ENCODE data around the gene FBXO5.
"Not testable (repeated sequence)": the region's sequence is repeated elsewhere in the genome, so short reads cannot be mapped to it uniquely, and the experiment has no call there.

Gene FBXO5

GRCh38 chr6:152986978-152987377 lies 4.1 kb upstream of the FBXO5 start:
- no peak for DNase-seq

GRCh38 chr6:152985300-152985699 lies 2.5 kb upstream of the FBXO5 start:
- not testable (repeated sequence) for DNase-seq

GRCh38 chr6:152984513-152984872 lies 1.7 kb upstream of the FBXO5 start:
- DNase-seq: no peak

- peak; percentile 77 for DNase-seq
These were observed 1.0 kb upstream of the FBXO5 start for GRCh38 chr6:152983637-152984512.

DNA sequence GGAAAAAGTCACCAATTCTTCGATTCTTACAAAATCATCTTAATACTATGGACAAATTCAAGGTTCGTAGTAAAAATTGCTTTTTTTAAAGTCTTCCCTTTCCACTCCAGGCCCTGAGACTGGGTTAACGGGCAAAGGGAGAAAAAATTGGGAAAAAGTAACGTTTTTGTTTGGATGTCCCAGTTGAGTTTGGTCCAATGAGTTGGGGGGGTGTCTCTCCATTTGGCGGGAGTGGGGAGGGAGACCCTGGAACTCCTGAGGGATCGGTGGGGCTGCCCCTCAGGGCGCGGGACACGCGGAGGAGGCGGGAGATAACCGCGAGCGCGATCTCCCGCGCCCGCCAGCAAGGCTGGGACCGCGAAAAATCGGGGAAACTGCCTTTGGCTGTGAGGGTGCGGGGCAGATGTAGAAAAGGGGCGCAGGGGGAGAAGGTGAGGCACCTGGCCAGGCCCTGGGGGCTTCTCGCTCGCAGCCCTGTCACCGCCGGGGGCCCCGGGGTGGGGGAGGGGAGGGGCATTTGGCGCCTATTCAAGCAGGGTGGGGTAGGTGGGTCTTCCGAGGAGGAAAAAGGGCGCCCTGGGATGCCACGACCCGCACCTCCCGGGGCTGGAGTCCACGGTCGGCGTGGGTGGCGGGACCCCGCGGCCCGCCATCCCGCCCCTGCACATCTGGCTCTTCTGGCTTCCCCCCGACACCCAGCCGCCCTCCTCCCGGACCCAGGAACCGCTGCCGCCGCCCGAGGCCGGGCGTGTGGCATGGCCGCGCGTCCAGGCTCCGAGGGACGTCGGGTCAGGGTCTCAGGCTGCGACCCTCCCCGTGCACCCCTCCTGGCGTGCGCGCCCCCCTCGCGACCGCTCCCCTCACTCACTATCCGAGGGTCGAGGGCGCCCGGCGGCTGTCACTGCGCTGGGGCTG lies 595 bp downstream of the FBXO5 start:
- no peak for DNase-seq

DNA sequence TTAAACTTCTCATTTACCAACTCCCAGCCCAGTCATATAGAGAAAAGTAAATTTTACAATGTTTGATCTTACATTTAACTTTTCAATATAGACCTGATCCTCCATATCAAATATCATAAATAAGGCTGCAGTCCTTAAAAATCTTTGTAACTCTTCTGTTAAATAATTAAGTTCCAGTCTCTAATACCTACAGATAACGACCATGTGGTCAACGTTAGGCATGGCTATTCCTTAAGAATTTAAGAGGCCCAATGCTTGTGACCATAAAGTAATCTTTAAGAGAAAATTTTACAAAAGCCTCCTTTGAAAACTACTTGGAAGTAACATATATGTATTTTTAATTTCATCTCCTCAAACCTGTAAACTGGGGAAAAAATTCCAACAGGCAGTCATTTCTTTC lies 1.6 kb downstream of the FBXO5 start:
- DNase-seq: no peak

DNA sequence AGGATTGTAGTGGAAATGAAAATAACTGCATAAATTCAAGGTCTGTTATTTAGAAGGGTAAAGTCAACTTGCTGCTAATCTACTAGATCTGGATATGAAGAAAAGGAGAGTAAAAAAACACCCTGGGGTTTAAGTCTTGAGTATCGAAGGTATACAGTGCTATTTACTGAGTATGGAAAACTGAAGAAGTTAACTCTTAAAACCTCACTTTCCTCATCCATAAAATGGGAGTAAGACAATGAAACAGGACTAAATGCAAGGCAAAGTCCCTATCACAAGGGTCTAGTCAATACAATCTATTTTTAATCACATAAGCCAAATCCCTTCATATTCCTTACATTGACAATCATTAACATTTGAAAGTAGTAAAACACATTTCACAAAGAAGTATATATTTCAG lies 2.2 kb downstream of the FBXO5 start:
- no peak for DNase-seq

- DNase-seq: no peak
These were observed 3.7 kb downstream of the FBXO5 start for GRCh38 chr6:152979116-152979515.

GRCh38 chr6:152978058-152978457 lies 4.8 kb downstream of the FBXO5 start:
- peak; percentile 59 for DNase-seq

DNA sequence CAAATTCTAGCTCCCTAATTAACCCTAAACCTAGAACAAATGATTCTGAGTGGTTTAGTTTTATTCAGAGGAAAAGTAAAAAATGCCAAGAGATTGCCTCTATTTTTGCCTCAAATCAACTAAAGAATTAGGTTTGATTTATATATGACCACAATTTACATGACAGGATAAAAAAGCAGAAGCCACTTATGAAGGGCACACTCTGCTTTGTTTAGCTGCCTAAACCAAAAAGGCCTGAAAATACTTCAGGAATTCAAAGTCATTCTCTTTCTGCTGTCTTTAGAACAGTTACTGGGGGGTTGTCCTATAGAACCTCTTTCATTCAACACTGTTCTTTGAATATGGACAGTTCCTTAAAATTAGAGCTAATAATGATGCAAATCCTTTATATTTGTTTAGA lies 5.3 kb downstream of the FBXO5 start:
- no peak for DNase-seq

DNA sequence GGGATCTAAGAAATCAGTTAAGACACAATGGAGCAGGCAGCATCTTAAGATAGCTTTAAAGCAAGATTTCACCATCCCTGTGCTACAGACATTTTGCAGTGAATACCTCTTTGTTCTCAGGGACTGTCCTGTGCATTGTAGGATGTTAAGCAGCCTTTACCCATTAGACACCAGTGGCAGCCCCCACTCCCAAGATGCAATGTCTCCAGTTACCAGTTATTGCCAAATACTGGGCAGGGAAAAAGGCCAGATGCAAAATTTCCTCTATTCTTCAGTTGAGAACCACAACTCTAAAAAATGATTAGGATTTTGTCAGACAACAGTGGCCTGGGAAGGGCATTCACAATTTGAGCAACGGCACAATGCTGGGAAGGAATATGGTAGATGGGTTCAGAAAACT lies 6.1 kb downstream of the FBXO5 start:
- DNase-seq: no peak

DNA sequence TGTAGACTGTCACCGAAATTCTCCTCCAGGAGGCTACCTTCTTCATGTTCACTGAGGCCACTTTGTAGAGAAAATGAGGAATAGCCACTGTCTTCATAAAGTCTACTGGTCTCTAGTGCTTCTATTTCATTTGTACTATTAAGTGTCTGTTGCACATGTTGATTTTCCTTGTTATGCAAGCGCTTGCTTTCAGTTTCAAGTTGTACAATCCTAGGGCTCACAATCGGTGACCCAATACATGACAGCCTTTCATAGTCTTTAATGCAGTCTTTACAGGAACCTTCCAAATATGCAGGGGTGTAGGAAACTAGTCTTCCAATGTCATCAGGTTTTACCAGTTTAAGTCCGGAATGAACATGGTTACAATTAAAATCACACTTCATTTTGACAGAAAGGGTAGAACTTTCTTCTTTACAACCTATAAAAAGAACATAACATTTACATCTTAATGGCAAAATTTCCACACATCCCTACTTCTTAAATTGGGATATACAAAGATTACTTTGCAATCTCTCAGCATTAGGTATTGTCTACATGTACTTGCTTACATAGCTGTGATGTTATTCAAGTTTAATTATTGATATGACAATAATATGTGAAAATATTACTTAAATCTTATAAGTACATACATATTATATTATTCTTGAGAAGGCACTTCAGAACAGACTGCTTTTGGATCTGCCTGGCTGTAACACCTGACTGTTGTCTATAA lies 7.5 kb downstream of the FBXO5 start:
- DNase-seq: no peak

DNA sequence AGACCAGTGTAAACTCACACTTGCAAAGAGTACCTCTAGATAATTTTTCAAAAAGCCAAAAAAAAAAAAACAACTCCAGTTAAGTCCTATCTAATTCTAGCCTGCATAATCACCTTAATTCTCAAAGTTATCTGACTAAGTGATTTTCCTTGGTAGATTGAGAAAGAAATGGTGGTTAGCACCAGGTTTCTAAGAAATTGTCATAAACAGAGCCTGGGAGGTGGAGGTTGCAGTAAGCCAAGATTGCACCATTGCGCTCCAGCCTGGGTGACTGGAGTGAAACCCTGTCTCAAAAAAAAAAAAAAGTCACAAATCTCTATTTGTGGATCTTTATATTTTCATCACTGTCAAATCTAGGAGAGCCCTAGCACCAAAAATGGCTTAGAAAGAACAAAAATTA lies 8.9 kb downstream of the FBXO5 start:
- no peak for DNase-seq

DNA sequence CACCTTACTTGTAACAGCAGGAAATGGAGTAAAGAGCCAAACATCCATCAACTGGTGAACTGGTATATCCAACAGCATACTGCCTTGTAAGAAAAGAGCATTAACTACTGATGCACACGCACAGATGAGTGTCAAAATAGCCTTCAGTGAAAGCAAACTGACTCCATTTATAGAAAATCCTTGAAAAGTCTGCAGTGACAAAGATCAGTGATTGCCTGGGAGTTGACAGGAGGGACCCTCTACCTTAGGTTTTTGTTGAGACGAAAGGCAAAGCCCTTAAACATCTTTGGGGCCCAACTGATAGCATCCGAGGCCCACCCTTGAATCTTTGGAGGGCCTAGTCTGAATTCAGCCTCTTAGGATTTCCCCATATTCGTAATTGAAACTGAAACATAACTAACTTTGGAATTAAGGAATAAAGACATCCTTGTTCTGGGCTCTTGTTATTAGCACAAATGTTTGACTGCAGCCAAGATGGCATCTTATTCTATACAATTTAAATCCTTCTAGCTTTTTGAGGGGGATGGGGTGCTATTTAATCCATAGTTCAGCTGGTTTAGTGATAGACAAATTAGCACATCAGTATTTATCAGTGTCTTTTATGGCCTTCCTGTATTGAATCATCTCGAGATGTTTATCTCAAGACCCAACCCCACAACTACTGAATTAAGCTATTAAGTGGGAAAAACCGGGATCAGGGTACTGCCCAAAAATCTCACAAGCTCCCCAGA lies 13.0 kb downstream of the FBXO5 start:
- no peak for DNase-seq

- DNase-seq: not testable (repeated sequence)
These were observed 16.5 kb downstream of the FBXO5 start for GRCh38 chr6:152966168-152966894.

DNA sequence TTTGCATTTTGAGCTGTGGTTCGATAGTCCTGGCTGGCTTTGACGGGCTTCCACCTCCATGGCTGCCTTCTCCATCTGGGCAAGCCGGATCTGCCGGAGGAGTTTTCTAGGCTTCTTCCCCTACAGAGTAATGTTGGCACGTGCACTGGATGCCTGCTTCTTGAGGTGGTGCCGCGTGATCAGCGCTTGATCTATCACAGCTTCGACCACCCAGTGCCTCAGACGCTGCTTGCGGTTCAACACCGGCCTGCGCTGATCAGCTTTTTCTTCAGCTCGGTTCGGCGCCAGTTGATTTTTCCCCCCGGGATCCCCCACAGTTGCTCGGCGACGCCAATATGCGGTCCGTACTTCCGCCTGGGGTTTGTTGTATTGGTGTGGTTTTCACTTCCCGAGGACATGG lies 23.5 kb downstream of the FBXO5 start:
- DNase-seq: no peak

DNA sequence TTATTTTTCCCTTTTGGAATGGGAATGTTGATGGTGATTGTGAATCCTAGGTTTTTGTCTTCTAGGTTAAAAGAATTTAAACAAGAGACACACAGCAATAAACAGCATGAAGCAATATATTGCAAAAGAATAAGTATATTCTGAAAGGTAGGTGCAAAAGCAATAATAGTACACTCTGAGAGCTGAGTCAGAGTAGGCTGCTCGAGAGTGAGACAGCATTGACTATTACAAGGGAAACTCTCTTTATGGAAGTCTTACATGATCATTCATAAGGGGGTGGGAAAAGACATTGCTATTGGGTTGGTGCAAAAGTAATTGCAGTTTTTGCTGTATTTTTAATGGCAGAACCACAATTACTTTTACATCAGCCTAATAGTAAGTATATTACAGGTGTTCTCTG lies 25.0 kb downstream of the FBXO5 start:
- DNase-seq: no peak

- no peak for DNase-seq
These were observed 28.4 kb downstream of the FBXO5 start for GRCh38 chr6:152954443-152954842.

DNA sequence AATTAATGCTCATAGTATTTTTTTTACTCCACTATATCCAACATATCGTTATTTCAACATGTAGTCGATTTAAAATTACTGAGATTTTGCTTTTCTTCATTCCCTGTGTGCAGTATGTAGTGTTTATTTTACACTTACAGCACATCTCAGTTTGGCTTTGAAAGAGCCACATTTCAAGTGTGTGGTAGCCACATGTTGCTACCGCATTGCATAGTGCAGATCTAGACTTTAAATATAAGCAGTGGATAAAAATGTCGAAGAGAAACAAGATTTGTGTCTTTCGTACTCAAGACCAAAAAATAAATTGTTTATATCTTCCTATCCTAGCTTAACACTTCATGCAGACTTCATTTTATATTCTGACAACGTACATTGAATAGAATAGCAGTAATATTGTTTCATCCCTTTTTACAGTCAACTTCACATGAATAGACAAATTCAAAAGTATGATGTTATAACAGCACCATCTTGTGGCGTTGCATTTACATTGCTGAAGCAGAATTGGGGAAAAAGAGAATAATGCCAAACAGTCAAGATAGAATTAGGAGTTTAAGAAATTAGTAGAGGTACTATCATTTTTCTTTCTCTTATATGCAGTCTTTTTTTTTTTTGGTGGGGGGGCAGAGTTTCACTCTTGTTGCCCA lies 29.9 kb downstream of the FBXO5 start:
- peak; percentile 32 for DNase-seq

- peak; percentile 63 for DNase-seq
These were observed 30.8 kb downstream of the FBXO5 start for GRCh38 chr6:152952045-152952444.

DNA sequence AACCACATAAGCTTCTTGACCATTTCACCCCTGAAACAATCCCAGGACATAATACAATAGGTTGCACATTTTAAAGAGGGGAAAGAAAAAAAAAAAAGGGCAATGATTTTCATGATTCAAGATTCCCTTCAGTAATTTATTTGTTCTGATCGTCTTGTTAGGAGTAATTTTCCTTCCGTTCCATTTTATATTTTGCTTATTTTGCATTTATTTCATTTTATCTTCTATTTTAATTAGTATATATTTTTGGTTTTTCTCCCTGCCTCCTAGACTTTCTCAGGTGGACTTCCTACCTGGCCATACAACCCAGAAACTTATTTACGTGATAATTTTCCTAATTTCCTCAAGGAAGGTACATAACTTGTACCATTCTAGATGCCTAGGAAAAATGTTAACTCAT lies 32.6 kb downstream of the FBXO5 start:
- no peak for DNase-seq

Data from HCEC 1CT (cell line).